ENCODE results near the gene OSBPL10.

DNA sequence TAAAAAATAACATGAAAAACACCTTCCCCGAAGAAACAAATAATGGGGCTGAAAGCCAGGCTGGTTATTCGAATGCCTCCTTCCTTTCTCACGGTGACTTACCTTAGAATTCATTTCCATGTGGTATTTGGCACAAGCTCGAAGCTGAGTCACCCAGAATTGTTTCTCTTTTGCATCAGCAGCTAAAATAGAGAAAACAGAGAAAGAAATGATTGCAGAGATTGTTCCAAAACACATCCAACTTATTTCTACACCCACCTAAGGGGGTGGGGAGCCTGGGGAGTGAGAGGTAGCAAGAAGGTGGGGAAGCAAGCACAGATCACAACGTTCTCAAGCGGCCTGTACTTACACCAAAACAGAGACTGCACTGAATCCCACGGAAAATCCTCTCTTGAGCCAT is 104.7 kb downstream of the OSBPL10 start:
- TF ChIP-seq, protein P1, sequence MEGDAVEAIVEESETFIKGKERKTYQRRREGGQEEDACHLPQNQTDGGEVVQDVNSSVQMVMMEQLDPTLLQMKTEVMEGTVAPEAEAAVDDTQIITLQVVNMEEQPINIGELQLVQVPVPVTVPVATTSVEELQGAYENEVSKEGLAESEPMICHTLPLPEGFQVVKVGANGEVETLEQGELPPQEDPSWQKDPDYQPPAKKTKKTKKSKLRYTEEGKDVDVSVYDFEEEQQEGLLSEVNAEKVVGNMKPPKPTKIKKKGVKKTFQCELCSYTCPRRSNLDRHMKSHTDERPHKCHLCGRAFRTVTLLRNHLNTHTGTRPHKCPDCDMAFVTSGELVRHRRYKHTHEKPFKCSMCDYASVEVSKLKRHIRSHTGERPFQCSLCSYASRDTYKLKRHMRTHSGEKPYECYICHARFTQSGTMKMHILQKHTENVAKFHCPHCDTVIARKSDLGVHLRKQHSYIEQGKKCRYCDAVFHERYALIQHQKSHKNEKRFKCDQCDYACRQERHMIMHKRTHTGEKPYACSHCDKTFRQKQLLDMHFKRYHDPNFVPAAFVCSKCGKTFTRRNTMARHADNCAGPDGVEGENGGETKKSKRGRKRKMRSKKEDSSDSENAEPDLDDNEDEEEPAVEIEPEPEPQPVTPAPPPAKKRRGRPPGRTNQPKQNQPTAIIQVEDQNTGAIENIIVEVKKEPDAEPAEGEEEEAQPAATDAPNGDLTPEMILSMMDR (IDR thresholded peaks at IDR 0.05): no peak
- no peak for TF ChIP-seq POLR2A (IDR thresholded peaks at IDR 0.05)

Data from ovary (tissue), 3 donors.